Heart right ventricle (tissue), 16 donors: ENCODE results near the gene DNAJC11. TPM values are rescaled to one million over a fixed set of nuclear protein-coding genes. Genes with fewer than 3 reads are reported as not detected.

Experiments
- ATAC-seq, 8 donors: fragments of 200-7000 bp; cut with Tn5 transposase; one replicate each; pipeline ENCODE4 v1.9.1; 2020; ENCODE audit warnings: mild to moderate bottlenecking in 8 of 8, moderate library complexity in 8 of 8, moderate number of reproducible peaks in 1 of 8
- DNase-seq, 2 donors: peaks; one replicate each; pipeline ENCODE4 v3.0.0-alpha.2; 2020
- H3K27ac ChIP-seq, 10 donors: fragments of 200-600 bp; sonication (generic) in 2 of 10; one replicate each; pipeline versions ENCODE4 v1.5.0 to v1.8.0; 2020 to 2022; ENCODE audit warnings: mild to moderate bottlenecking in 3 of 10
- H3K27me3 ChIP-seq, 7 donors: fragments of 200-600 bp; one replicate each; pipeline ENCODE4 v1.8.0; 2021 to 2022; ENCODE audit warnings: mild to moderate bottlenecking in 2 of 7
- H3K36me3 ChIP-seq, 9 donors: fragments of 200-600 bp; sonication (generic) in 1 of 9; one replicate each; pipeline versions ENCODE4 v1.5.0 to v1.8.0; 2020 to 2022; ENCODE audit warnings: mild to moderate bottlenecking in 2 of 9
- H3K4me1 ChIP-seq, 9 donors: fragments of 200-600 bp; sonication (generic) in 1 of 9; one replicate each; pipeline versions ENCODE4 v1.5.0 to v1.8.0; 2020 to 2022; ENCODE audit warnings: mild to moderate bottlenecking in 4 of 9
- H3K4me3 ChIP-seq, 10 donors: fragments of 200-600 bp; sonication (generic) in 2 of 10; one replicate each; pipeline versions ENCODE4 v1.5.0 to v1.8.0; 2020 to 2022; ENCODE audit warnings: mild to moderate bottlenecking in 7 of 10, moderate library complexity in 2 of 10
- H3K9me3 ChIP-seq, 11 donors: fragments of 200-600 bp in 10 of 11; sonication (generic) in 2 of 11; one replicate each; pipeline versions ENCODE4 v1.5.0 to v1.8.0; 2013 to 2022; ENCODE audit warnings: mild to moderate bottlenecking in 2 of 11, control low read depth in 1 of 11, moderate library complexity in 1 of 11
- CTCF ChIP-seq, 9 donors: fragments of 200-600 bp; sonication (generic) in 2 of 9; IDR thresholded peaks; one replicate each; pipeline versions ENCODE4 v1.5.0 to v1.8.0; 2021 to 2022; ENCODE audit warnings: antibody characterized with exemption in 9 of 9, mild to moderate bottlenecking in 5 of 9, moderate library complexity in 1 of 9
- WGBS, 2 donors: extraction: QIAGEN DNeasy Blood & Tissue Kit; methylation state at CpG; one replicate each; pipeline ENCODE4 v1.1.7; 2013; ENCODE audit warnings: inconsistent platforms in 1 of 2; 5-methylcytosine and 5-hydroxymethylcytosine counted together
- intact Hi-C, 10 donors: fragments of 100-400 bp; cut with DNase I; formaldehyde crosslinking; loops; one replicate each; pipeline versions ENCODE4 v1.11.1 to v1.14.2; 2022
- polyA plus RNA-seq, 2 donors: library from polyadenylated mRNA; stranded (reverse); fragments of 200-250 nt; gene quantifications; one replicate each; pipeline ENCODE4 v1.2.3, GENCODE V29; 2013
- total RNA-seq, 10 donors: library from RNA; stranded (reverse); fragmentation: NEBNext Ultra II Directional in 3 of 10; extraction: Animal tissue kit (Norgen Biotek cat#: 25700) in 3 of 10; gene quantifications; one replicate each; pipeline versions ENCODE4 v1.2.1 to v1.2.4, GENCODE V29; 2021 to 2023
- donor health status: Arrhythmogenic right ventricular cardiomyopathy.
- donor health status: ischemic (EF 13 %, LVEDD 7.1; RV severe dilation, severe dysfunction).
- donor health status: healthy with polysubstance abuse.
- donor health status: DM: no; HTN: yes; CAD: no.
- donor health status: DM: no; HTN: no; CAD: no.
- donor health status: ischemic (EF 25% LVEDD 6.9; RV normal size, moderate dysfunction).
- donor health status: ischemic (EF 25% LVEDD 5.7; RV mildly dilated, moderate dysfunction).
- donor health status: healthy.
- donor health status: DM: yes; HTN: yes; CAD: no.
- donor health status: Ischemic cardiomyopathy.
- donor health status: ischemic (EF 35%, LVEDD 5.7; RV mildly dilated, moderate dysfunction).
- donor health status: nonischemic (EF 11% LVEDD 7.7; RV severe dilation, severe dysfunction).
- donor health status: DM: yes; HTN: yes; CAD: no.
- donor health status: PGD.
- donor health status: ischemic (EF 29% LVEDD 5.4; RV normal size, mild dysfunction).
- donor health status: nonischemic (EF 23%, LVEDD 6.1; RV moderate dilation, normal function).

Gene DNAJC11
- total and polyA plus RNA-seq, 12 donors = 31.2 to 80.6 (median 71.9) TPM

GRCh38 chr1:6621429-6622391, 79.9 kb downstream of the DNAJC11 start:
- Histone ChIP-seq H3K27me3 (no peaks in the 10 kb centered on the region), H3K27ac (no peak overlapping the region), H3K9me3 (no peaks in the 10 kb centered on the region), H3K36me3 (peaks cover 0 to 75% (median 20%) of the 10 kb centered on the region in 9 donors), H3K4me3 (no peak overlapping the region), H3K4me1 (peaks cover 8 to 23% (median 16%) of the 10 kb centered on the region in 9 donors)
- ATAC-seq = peak in 1 of 8 donors; percentile 27
- no peak for TF ChIP-seq CTCF (IDR thresholded peaks at IDR 0.05)
- DNase-seq = no peak
- 90 to 92% methylated on average over 41 of the region's 41 CpGs for WGBS, 2 donors
- intact Hi-C loops = no loop called here

GRCh38 chr1:6619045-6619444, 82.6 kb downstream of the DNAJC11 start:
- ATAC-seq (no peak), DNase-seq (no peak)
- Histone ChIP-seq H3K4me3 (no peak overlapping the region), H3K4me1 (peaks cover 0 to 20% (median 7%) of the 10 kb centered on the region in 9 donors), H3K9me3 (no peaks in the 10 kb centered on the region), H3K36me3 (peaks cover 0 to 74% (median 20%) of the 10 kb centered on the region in 9 donors), H3K27ac (no peak overlapping the region), H3K27me3 (peaks cover 0 to 7% (median 0%) of the 10 kb centered on the region in 7 donors)
- WGBS, 2 donors = 93 to 94% methylated on average over 4 of the region's 4 CpGs
- intact Hi-C loops = loop anchor here in 1 of 10 donors (10.0 kb wide), 1 partner anchor 166 kb away; the partner anchor contains the start of gene CAMTA1
- no peak for TF ChIP-seq CTCF (IDR thresholded peaks at IDR 0.05)

- TF ChIP-seq CTCF (IDR thresholded peaks at IDR 0.05) = no peak
- H3K27me3 ChIP-seq = peaks cover 0 to 7% (median 0%) of the 10 kb centered on the region in 7 donors
- ATAC-seq (no peak), DNase-seq (peak in 1 of 2 donors; percentile 29)
- intact Hi-C loops = loop anchor here in 1 of 10 donors (10.0 kb wide), 1 partner anchor 170 kb away; the partner anchor contains the start of gene CAMTA1
- H3K4me1 ChIP-seq = peaks cover 2 to 43% (median 22%) of the 10 kb centered on the region in 9 donors
- peak overlapping the region; percentile 59 to 99 (median 96) for H3K27ac ChIP-seq
- 2% methylated on average over 55 to 82 of the region's 82 CpGs for WGBS, 2 donors
- H3K36me3 ChIP-seq = peaks cover 0 to 36% (median 0%) of the 10 kb centered on the region in 9 donors
- H3K4me3 ChIP-seq = peak overlapping the region; percentile 59 to 100 (median 98)
- no peaks in the 10 kb centered on the region for H3K9me3 ChIP-seq
Observed at GRCh38 chr1:6614929-6615785, 86.5 kb downstream of the DNAJC11 start.
